Tibial nerve (tissue), 4 donors: Measurements from ENCODE around the gene FLOT1.

ENCODE experiments used
- CTCF ChIP-seq, 5 experiments: fragments of 200-600 bp in 3 of 5; fragments of 450-650 bp in 2 of 5; sonication (generic) in 3 of 5; IDR thresholded peaks; one replicate each; pipeline ENCODE4 v1.5.1; 2016 to 2019; ENCODE audit warnings: antibody characterized with exemption in 5 of 5, mild to moderate bottlenecking in 3 of 5, moderate library complexity in 2 of 5
- EP300 ChIP-seq, 2 donors: sonication (generic); formaldehyde crosslinking; IDR thresholded peaks; one replicate each; pipeline ENCODE4 v1.6.1; 2017; ENCODE audit warnings: antibody characterized with exemption in 2 of 2, mild to moderate bottlenecking in 1 of 2
- POLR2A ChIP-seq, 2 donors: fragments of 450-650 bp; IDR thresholded peaks; one replicate each; pipeline ENCODE4 v1.6.1; 2017; ENCODE audit warnings: antibody characterized with exemption in 2 of 2, mild to moderate bottlenecking in 2 of 2, moderate library complexity in 2 of 2

DNA sequence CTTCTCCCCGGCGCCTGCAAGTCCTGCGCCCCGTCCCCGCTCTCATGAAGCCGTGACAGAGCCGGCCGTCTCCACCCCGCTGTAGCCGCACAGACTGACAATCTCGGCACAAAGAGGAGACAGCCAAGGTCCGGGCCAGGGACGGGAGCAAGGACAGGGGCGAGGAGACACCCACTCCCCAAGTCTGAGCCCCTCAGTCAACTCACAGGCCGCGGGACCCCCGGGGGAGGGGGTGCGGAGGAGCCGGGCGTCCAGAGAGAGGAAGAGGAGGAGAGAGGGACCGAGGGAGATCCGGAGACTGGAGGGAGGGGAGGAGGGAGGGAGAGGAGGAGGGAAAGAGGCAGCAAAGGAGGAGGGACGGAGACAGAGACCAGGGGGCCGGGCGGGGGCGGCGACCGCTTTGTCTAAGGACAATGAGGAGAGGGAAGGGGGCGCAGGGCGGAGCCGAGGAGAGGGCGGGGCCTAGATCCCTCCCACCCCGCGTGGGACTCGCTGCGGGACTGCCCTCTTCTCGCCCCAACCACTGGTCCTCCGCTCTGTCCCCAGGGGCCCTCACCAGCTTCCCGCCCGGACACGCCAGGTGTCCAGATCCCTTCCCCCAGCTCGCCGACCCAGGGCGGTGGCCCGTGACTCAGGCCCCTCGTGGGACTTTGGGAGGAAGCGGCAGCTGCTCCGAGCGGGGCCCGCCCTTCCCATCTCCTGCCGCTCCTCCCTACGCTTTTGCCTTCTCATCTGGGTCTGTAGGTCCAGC lies 55.4 kb downstream of the FLOT1 start:
- no peak for TF ChIP-seq CTCF (IDR thresholded peaks at IDR 0.05)
- peak; percentile 72 to 95 for TF ChIP-seq EP300 (IDR thresholded peaks at IDR 0.05)
- TF ChIP-seq POLR2A (IDR thresholded peaks at IDR 0.05) = peak; percentile 17 to 48
